Lung (tissue), 12 donors: ENCODE measurements around the gene PDCD1LG2. TPM values are rescaled to one million over a fixed set of nuclear protein-coding genes. Genes with fewer than 3 reads are reported as not detected.

Source experiments
- ATAC-seq: fragments of 200-7000 bp; cut with Tn5 transposase; one replicate; pipeline ENCODE4 v1.9.1; 2020; ENCODE audit warnings: moderate number of reproducible peaks; ENCODE audit not compliant: insufficient read depth, low FRiP score
- DNase-seq, 3 donors: peaks; one replicate each; pipeline ENCODE4 v3.0.0-alpha.2; 2013 to 2017
- H3K27ac ChIP-seq, 2 donors: one replicate each; pipeline ENCODE4 v1.5.1; 2013; ENCODE audit warnings: mild to moderate bottlenecking in 2 of 2, moderate library complexity in 2 of 2, control low read depth in 1 of 2, inconsistent platforms in 1 of 2, low read depth in 1 of 2, low read length in 1 of 2
- H3K27me3 ChIP-seq, 3 donors: one replicate each; pipeline ENCODE4 v1.5.1; 2013; ENCODE audit warnings: low read length in 2 of 3; ENCODE audit not compliant: control insufficient read depth in 3 of 3, insufficient read depth in 3 of 3
- H3K36me3 ChIP-seq, 4 donors: one replicate each; pipeline ENCODE4 v1.5.1; 2013; ENCODE audit warnings: low read length in 4 of 4, mild to moderate bottlenecking in 1 of 4, moderate library complexity in 1 of 4; ENCODE audit not compliant: control insufficient read depth in 4 of 4, insufficient read depth in 4 of 4
- H3K4me1 ChIP-seq, 5 donors: one replicate each; pipeline ENCODE4 v1.5.1; 2013; ENCODE audit warnings: low read length in 5 of 5, mild to moderate bottlenecking in 2 of 5, moderate library complexity in 1 of 5; ENCODE audit not compliant: control insufficient read depth in 5 of 5, insufficient read depth in 5 of 5
- H3K4me3 ChIP-seq: one replicate; pipeline ENCODE4 v1.5.1; 2013; ENCODE audit warnings: mild to moderate bottlenecking, control low read depth, moderate library complexity
- H3K9ac ChIP-seq, 2 donors: one replicate each; pipeline ENCODE4 v1.5.1; 2013; ENCODE audit warnings: low read length in 2 of 2, control low read depth in 1 of 2; ENCODE audit not compliant: insufficient read depth in 1 of 2
- H3K9me3 ChIP-seq, 4 donors: one replicate each; pipeline ENCODE4 v1.5.1; 2013; ENCODE audit warnings: low read length in 3 of 4, mild to moderate bottlenecking in 1 of 4, moderate library complexity in 1 of 4; ENCODE audit not compliant: control insufficient read depth in 4 of 4, insufficient read depth in 3 of 4
- WGBS, 2 donors: extraction: QIAGEN DNeasy Blood & Tissue Kit; methylation state at CpG; one replicate each; pipeline ENCODE4 v1.1.7; 2013; 5-methylcytosine and 5-hydroxymethylcytosine counted together
- polyA plus RNA-seq, 2 donors: library from polyadenylated mRNA; stranded (reverse); fragments of 200-250 nt; gene quantifications; one replicate each; pipeline ENCODE4 v1.2.1, GENCODE V29; 2013
- total RNA-seq, 2 donors: library from RNA; depleted of rRNA in 1 of 2; stranded (reverse); fragments of >200 nt in 1 of 2; gene quantifications; one replicate each; pipeline ENCODE4 v1.2.1, GENCODE V29; 2014 to 2021
- TF ChIP-seq, protein P1 (sequence below): IDR thresholded peaks from 2 replicates; pipeline ENCODE4 v1.5.1; 2012; ENCODE audit warnings: mild to moderate bottlenecking; ENCODE audit errors: control extremely low read depth, extremely low read depth
- donor health status: control.
- donor health status: control.
- donor health status: Bipolar disorder and iron deficiency.
- donor health status: healthy.
- donor health status: DM: yes; HTN: yes; CAD: no.

Gene PDCD1LG2
- total and polyA plus RNA-seq, 4 donors, result 0.87 to 6.7 (median 3.1) TPM

DNA sequence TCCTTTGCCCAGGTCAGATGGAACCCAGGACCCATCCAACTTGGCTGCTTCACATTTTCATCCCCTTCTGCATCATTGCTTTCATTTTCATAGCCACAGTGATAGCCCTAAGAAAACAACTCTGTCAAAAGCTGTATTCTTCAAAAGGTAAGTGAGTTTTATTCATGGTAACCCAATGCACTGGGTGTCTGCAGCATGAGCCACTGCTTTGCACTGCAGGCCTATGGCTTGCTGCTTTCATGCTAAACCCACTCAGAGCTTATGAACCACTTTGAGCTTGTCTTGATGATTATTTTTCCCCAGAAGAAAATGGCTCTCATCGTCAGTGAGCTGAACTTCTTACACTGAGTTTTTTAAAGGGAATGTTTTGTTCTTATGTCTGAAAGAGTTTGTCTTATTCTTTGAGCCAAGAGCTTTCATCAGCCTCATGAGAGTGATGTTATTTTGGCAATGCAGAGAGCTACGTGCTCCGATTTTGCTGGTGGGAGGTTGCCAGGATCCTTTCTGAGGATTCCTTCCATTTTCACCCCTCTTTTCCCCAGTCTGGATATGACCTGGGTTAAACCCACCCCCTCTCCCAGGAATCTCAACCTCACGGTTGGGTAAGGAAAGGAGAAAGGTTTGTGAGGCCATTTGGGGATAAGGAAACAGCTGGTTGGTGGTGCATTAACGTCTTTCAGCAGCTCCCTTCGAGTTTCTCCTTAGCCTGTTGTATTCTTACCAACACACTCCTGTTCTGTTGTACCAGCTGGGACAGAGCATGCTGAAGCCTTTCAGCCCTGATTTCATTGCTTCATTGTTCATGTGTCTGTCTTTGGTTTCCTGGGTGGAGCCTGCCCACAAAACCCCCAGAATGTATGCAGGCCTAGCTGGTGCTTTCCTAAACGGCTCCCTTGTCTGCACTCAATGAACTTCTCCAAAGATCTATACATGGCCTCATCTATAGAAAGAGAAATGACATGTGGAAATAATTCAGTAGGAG is 47.6 kb downstream of the PDCD1LG2 start:
- peaks cover 0 to 8% (median 0%) of the 10 kb centered on the region in 5 donors for H3K4me1 ChIP-seq
- ATAC-seq, result peak; percentile 61
- no peaks in the 10 kb centered on the region for H3K27me3 ChIP-seq
- peak overlapping the region in 1 of 2 donors; percentile 68 for H3K27ac ChIP-seq
- TF ChIP-seq, protein P1, sequence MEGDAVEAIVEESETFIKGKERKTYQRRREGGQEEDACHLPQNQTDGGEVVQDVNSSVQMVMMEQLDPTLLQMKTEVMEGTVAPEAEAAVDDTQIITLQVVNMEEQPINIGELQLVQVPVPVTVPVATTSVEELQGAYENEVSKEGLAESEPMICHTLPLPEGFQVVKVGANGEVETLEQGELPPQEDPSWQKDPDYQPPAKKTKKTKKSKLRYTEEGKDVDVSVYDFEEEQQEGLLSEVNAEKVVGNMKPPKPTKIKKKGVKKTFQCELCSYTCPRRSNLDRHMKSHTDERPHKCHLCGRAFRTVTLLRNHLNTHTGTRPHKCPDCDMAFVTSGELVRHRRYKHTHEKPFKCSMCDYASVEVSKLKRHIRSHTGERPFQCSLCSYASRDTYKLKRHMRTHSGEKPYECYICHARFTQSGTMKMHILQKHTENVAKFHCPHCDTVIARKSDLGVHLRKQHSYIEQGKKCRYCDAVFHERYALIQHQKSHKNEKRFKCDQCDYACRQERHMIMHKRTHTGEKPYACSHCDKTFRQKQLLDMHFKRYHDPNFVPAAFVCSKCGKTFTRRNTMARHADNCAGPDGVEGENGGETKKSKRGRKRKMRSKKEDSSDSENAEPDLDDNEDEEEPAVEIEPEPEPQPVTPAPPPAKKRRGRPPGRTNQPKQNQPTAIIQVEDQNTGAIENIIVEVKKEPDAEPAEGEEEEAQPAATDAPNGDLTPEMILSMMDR, result no peak
- H3K36me3 ChIP-seq, result no peaks in the 10 kb centered on the region
- no peak overlapping the region for H3K9ac ChIP-seq
- DNase-seq, result peak in 2 of 3 donors; percentile 5 to 37
- H3K9me3 ChIP-seq, result no peaks in the 10 kb centered on the region
- H3K4me3 ChIP-seq, result no peak overlapping the region
- 34 to 49% methylated on average over 7 of the region's 7 CpGs for WGBS, 2 donors

DNA sequence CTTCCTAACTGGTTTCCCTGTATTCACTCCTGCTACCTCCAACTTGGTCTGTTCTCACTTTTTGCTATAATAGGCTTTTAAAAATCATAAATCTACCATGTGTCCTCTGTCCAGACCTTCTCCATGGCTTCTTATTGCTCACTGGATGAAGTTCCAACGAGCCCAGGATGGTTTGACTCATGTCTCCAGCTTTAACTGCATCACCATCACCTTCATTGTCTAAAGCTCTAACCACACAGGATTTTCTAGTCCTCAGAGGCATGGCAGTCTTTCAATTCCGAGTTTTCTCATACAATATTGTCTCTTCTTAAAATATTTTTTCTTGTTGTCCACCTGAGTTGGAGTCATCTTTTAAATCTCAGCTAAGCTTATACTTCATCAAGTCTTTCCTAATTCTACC is 49.3 kb downstream of the PDCD1LG2 start:
- ATAC-seq, result no peak
- no peak for DNase-seq
- Histone ChIP-seq H3K27ac (no peak overlapping the region), H3K9me3 (no peaks in the 10 kb centered on the region), H3K4me1 (peaks cover 0 to 8% (median 0%) of the 10 kb centered on the region in 5 donors), H3K36me3 (no peaks in the 10 kb centered on the region), H3K27me3 (no peaks in the 10 kb centered on the region), H3K9ac (no peak overlapping the region), H3K4me3 (no peak overlapping the region)
- TF ChIP-seq, protein P1, result no peak
- WGBS, 2 donors, result 82 to 89% methylated on average over 2 of the region's 2 CpGs

DNA sequence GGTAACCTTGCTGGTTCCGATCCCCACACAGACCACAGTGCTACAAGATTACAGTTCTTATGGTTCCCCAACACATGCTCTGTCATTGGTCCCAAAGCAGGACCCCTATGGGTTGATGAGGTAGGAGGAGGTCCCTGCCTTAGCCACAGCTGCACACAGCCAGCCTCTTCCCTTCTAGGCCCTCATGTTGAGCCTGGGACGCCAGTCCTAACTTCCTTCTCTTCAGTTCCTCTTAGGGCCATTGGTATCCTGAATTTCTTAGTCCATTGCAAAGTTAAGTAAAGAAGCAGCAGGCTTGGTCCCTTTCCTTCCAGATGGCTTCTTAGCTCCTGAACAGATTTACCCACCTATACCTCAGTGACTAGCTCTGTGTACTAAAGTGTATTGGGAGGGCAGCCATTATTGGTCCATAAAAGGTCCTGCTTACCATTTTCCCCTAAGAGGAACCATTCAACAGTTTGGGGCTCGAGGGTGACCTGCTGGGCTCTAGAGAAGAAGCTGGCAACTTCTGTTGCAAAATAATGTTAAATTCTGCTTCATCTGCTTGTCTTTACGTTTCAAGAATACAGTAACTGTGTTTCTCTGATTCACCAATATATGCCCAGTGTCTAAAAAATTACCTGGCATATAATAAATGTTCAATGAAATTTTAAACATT is 50.2 kb downstream of the PDCD1LG2 start:
- no peak for DNase-seq
- Histone ChIP-seq H3K27ac (no peak overlapping the region), H3K4me3 (no peak overlapping the region), H3K4me1 (peaks cover 0 to 8% (median 0%) of the 10 kb centered on the region in 5 donors), H3K36me3 (no peaks in the 10 kb centered on the region), H3K9ac (no peak overlapping the region), H3K9me3 (no peaks in the 10 kb centered on the region), H3K27me3 (no peaks in the 10 kb centered on the region)
- 54 to 75% methylated on average over 4 of the region's 4 CpGs for WGBS, 2 donors
- TF ChIP-seq, protein P1, result no peak
- ATAC-seq, result no peak
